Endodermal cell (in vitro differentiated cells): Measurements from ENCODE around the gene RETSAT. TPM values are rescaled to one million over a fixed set of nuclear protein-coding genes. Genes with fewer than 3 reads are reported as not detected.

Experiments
- DNase-seq: peaks from one replicate; pipeline ENCODE4 v3.0.0-alpha.2; 2017
- H3K27ac ChIP-seq: 2 replicates; pipeline ENCODE4 v1.5.1; 2013; ENCODE audit warnings: mild to moderate bottlenecking, low read depth, low read length, moderate library complexity
- H3K27me3 ChIP-seq: 2 replicates; pipeline ENCODE4 v1.6.1; 2013; ENCODE audit warnings: mild to moderate bottlenecking, low read length, moderate library complexity; ENCODE audit not compliant: insufficient read depth, control insufficient read depth, poor library complexity, severe bottlenecking
- H3K36me3 ChIP-seq: 2 replicates; pipeline ENCODE4 v1.7.0; 2013; ENCODE audit warnings: mild to moderate bottlenecking, low read length, moderate library complexity; ENCODE audit not compliant: control insufficient read depth, insufficient read depth
- H3K4me1 ChIP-seq: one replicate; pipeline ENCODE4 v1.7.0; 2013; ENCODE audit warnings: low read length; ENCODE audit not compliant: control insufficient read depth, insufficient read depth
- H3K4me3 ChIP-seq: 2 replicates; pipeline ENCODE4 v1.5.1; 2013; ENCODE audit warnings: mild to moderate bottlenecking, low read length, moderate library complexity
- H3K9ac ChIP-seq: 2 replicates; pipeline ENCODE4 v1.6.1; 2013; ENCODE audit warnings: mild to moderate bottlenecking, low read length, moderate library complexity; ENCODE audit not compliant: poor library complexity, severe bottlenecking; ENCODE audit errors: extremely low read depth
- H3K9me3 ChIP-seq: 2 replicates; pipeline ENCODE4 v1.6.1; 2013; ENCODE audit warnings: mild to moderate bottlenecking, low read length, moderate library complexity; ENCODE audit not compliant: control insufficient read depth
- H3K27ac Mint-ChIP-seq: 2 replicates; pipeline ENCODE4 v1.8.0; 2020; ENCODE audit warnings: mixed read lengths
- H3K27me3 Mint-ChIP-seq: 2 replicates; pipeline ENCODE4 v1.8.0; 2021; ENCODE audit warnings: mild to moderate bottlenecking, mixed read lengths; ENCODE audit not compliant: insufficient read depth
- H3K36me3 Mint-ChIP-seq: 2 replicates; pipeline ENCODE4 v1.8.0; 2020; ENCODE audit warnings: low read depth, mixed read lengths
- H3K4me1 Mint-ChIP-seq: 2 replicates; pipeline ENCODE4 v1.8.0; 2020; ENCODE audit warnings: mixed read lengths
- H3K4me3 Mint-ChIP-seq: 2 replicates; pipeline ENCODE4 v1.8.0; 2020; ENCODE audit warnings: mild to moderate bottlenecking, moderate library complexity, mixed read lengths
- H3K9me3 Mint-ChIP-seq: 2 replicates; pipeline ENCODE4 v1.8.0; 2020; ENCODE audit warnings: mild to moderate bottlenecking, mixed read lengths
- CTCF ChIP-seq: fragments of 200-600 bp; sonication (generic); conservative IDR thresholded peaks from 2 replicates; pipeline ENCODE4 v1.5.0; 2021; ENCODE audit warnings: antibody characterized with exemption, mild to moderate bottlenecking
- WGBS, 2 experiments: methylation state at CpG; one replicate each; pipeline versions ENCODE4 v1.1.5 to v1.1.7; 2013; ENCODE audit warnings: missing lambda C conversion rate in 2 of 2, mixed read lengths in 1 of 2; ENCODE audit not compliant: insufficient coverage in 1 of 2, insufficient read length in 1 of 2; 5-methylcytosine and 5-hydroxymethylcytosine counted together
- total RNA-seq, 2 donors: library from RNA; stranded (reverse); fragmentation: NEBNext Ultra II Directional in 1 of 2; extraction: Animal tissue kit (Norgen Biotek cat#: 25700) in 1 of 2; gene quantifications; 2 replicates in 1 of 2; 3 replicates in 1 of 2; pipeline ENCODE4 v1.2.1, GENCODE V29; 2021

RETSAT gene
- total RNA-seq, 2 donors from 2014 or later = 12.7 to 19.7 TPM

GRCh38 chr2:85329181-85329651 is 25.1 kb downstream of the RETSAT start:
- no peaks in the 10 kb centered on the region for H3K9me3 ChIP-seq
- H3K9me3 Mint-ChIP-seq = no peaks in the 10 kb centered on the region
- H3K27ac Mint-ChIP-seq = peak overlapping the region; percentile 9
- H3K9ac ChIP-seq = no peak overlapping the region
- peaks cover 3% of the 10 kb centered on the region for H3K27me3 Mint-ChIP-seq
- no peak for TF ChIP-seq CTCF
- peaks cover 20% of the 10 kb centered on the region for H3K36me3 Mint-ChIP-seq
- H3K4me3 ChIP-seq = no peak overlapping the region
- no peak for DNase-seq
- H3K4me1 ChIP-seq = no peaks in the 10 kb centered on the region
- no peaks in the 10 kb centered on the region for H3K27me3 ChIP-seq
- peaks cover 16% of the 10 kb centered on the region for H3K36me3 ChIP-seq
- peak overlapping the region; percentile 73 for H3K4me3 Mint-ChIP-seq
- no peak overlapping the region for H3K27ac ChIP-seq
- H3K4me1 Mint-ChIP-seq = peaks cover 30% of the 10 kb centered on the region

GRCh38 chr2:85327822-85328617 is 26.3 kb downstream of the RETSAT start, which contains the start of gene TGOLN2:
Gene TGOLN2 (minus strand): TSS chr2:85327989. CDS start chr2:85327962, 27 bp downstream.
- peaks cover 30% of the 10 kb centered on the region for H3K4me1 Mint-ChIP-seq
- H3K9me3 Mint-ChIP-seq = no peaks in the 10 kb centered on the region
- Histone ChIP-seq H3K4me3 (peak within 1 kb of the TSS; percentile 95), H3K9ac (peak within 1 kb of the TSS; percentile 91), H3K36me3 (peaks cover 26% of the 10 kb centered on the region), H3K27ac (peak within 1 kb of the TSS; percentile 94), H3K4me1 (no peaks in the 10 kb centered on the region), H3K9me3 (no peaks in the 10 kb centered on the region), H3K27me3 (no peaks in the 10 kb centered on the region)
- H3K27me3 Mint-ChIP-seq = peaks cover 3% of the 10 kb centered on the region
- 0 to 1% methylated on average over 35 to 56 of the region's 57 CpGs for WGBS, 2 experiments
- DNase-seq = peak; percentile 95
- TF ChIP-seq CTCF = peak; percentile 43
- peak within 1 kb of the TSS; percentile 73 for H3K4me3 Mint-ChIP-seq
- H3K36me3 Mint-ChIP-seq = peaks cover 31% of the 10 kb centered on the region
- H3K27ac Mint-ChIP-seq = peak within 1 kb of the TSS; percentile 98

- Mint-ChIP-seq H3K27me3 (peaks cover 3% of the 10 kb centered on the region), H3K4me1 (peaks cover 30% of the 10 kb centered on the region), H3K4me3 (peak overlapping the region; percentile 73), H3K36me3 (peaks cover 38% of the 10 kb centered on the region), H3K9me3 (no peaks in the 10 kb centered on the region), H3K27ac (peak overlapping the region; percentile 98)
- 7 to 15% methylated on average over 21 to 41 of the region's 41 CpGs for WGBS, 2 experiments
- H3K27ac ChIP-seq = no peak overlapping the region
- H3K27me3 ChIP-seq = no peaks in the 10 kb centered on the region
- H3K36me3 ChIP-seq = peaks cover 34% of the 10 kb centered on the region
- peak overlapping the region; percentile 91 for H3K9ac ChIP-seq
- no peak for TF ChIP-seq CTCF
- H3K9me3 ChIP-seq = no peaks in the 10 kb centered on the region
- H3K4me1 ChIP-seq = no peaks in the 10 kb centered on the region
- H3K4me3 ChIP-seq = peak overlapping the region; percentile 95
- DNase-seq = peak; percentile 72
These were observed 27.0 kb downstream of the RETSAT start for GRCh38 chr2:85327160-85327821.
